ENCODE measurements around the gene PDE1C. TPM values are rescaled to one million over a fixed set of nuclear protein-coding genes. Genes with fewer than 3 reads are reported as not detected.

The PDE1C gene
- total and polyA plus RNA-seq, 2 of the 4 experiments (the other 2 are of a cell fraction): 14.2 to 61.5 TPM

- Histone ChIP-seq H3K4ac (ENCODE audit: low read depth, low read length) (no peak overlapping the region), H3K9me3 (ENCODE audit: control insufficient read depth, insufficient read depth, low read length) (no peaks in the 10 kb centered on the region), H3K36me3 (ENCODE audit: control insufficient read depth, insufficient read depth, low read length) (no peaks in the 10 kb centered on the region), H3K4me2 (ENCODE audit: low read depth, low read length) (no peak overlapping the region), H2AFZ (replicated peaks; ENCODE audit: low read length, poor library complexity) (no peak overlapping the region), H3K27me3 (ENCODE audit: control insufficient read depth, insufficient read depth, low read length) (no peaks in the 10 kb centered on the region), H4K5ac (ENCODE audit: low read depth, low read length) (no peak overlapping the region), H2AK9ac (replicated peaks; ENCODE audit: low read depth, low read length, poor library complexity) (no peak overlapping the region), H3K56ac (ENCODE audit: extremely low read depth, insufficient read depth, low read length) (no peak overlapping the region), H3K23ac (ENCODE audit: low read depth, low read length) (no peak overlapping the region), H3K9me1 (ENCODE audit: insufficient read depth, low read length) (peaks cover 6% of the 10 kb centered on the region; the same call in 1 of the 2 replicates), H4K20me1 (ENCODE audit: insufficient read depth, low read length) (no peaks in the 10 kb centered on the region), H2BK120ac (ENCODE audit: low read depth, low read length) (no peak overlapping the region), H2AK5ac (ENCODE audit: low read depth, low read length) (no peak overlapping the region), H3K14ac (replicated peaks; ENCODE audit: low read depth, low read length) (no peak overlapping the region), H4K91ac (ENCODE audit: insufficient read depth, low read depth, low read length) (no peak overlapping the region), H2BK5ac (ENCODE audit: low read depth, low read length, poor library complexity, severe bottlenecking) (no peak overlapping the region), H2BK20ac (ENCODE audit: low read depth, low read length) (no peak overlapping the region), H3K4me3 (ENCODE audit: insufficient read depth, low read depth, low read length) (no peak overlapping the region), H3K27ac (ENCODE audit: insufficient read depth, low read length) (no peak overlapping the region), H3K79me1 (ENCODE audit: low read depth in 1 of 2, low read length in 2 of 2) (peaks cover 23 to 27% of the 10 kb centered on the region in 2 experiments; a peak in 3 of 4 replicates), H2BK15ac (ENCODE audit: low read depth, low read length) (no peak overlapping the region), H3K18ac (ENCODE audit: low read depth, low read length) (no peak overlapping the region; the same call in 1 of the 2 replicates), H3K9ac (ENCODE audit: low read depth, low read length) (no peak overlapping the region), H3K4me1 (ENCODE audit: control insufficient read depth, insufficient read depth, low read length) (peaks cover 4% of the 10 kb centered on the region), H4K8ac (ENCODE audit: low read depth in 2 of 2, low read length in 2 of 2) (no peak overlapping the region)
- intact Hi-C loops (cut with micrococcal nuclease) (loop anchor here (10.0 kb wide), 1 partner anchor 440 kb away; no protein-coding TSS in a partner anchor), in situ Hi-C loops (cut with MboI; ENCODE audit: low sequenced_read_pairs) (no loop called here), dilution Hi-C loops (cut with HindIII; ENCODE audit: low sequenced_read_pairs, unreplicated experiment) (no loop called here)
- ChIA-PET POLR2A (ENCODE audit: unreplicated experiment) (no interaction called here), CTCF (no interaction called here)
- no peak for TF ChIP-seq NFE2L2 (IDR thresholded peaks at IDR 0.05; ENCODE audit: low read depth, low read length)
- no peak for TF ChIP-seq USF2 (IDR thresholded peaks at IDR 0.05; ENCODE audit: low read depth, low read length)
- TF ChIP-seq CHD1 (IDR thresholded peaks at IDR 0.05; ENCODE audit: low read depth, low read length): no peak
- TF ChIP-seq MAZ (IDR thresholded peaks at IDR 0.05; ENCODE audit: borderline replicate concordance, low read depth, low read length): no peak
- TF ChIP-seq RAD21 (IDR thresholded peaks at IDR 0.05; ENCODE audit: low read length): no peak
- no peak for TF ChIP-seq MAFK (IDR thresholded peaks at IDR 0.05; ENCODE audit: low read depth, low read length)
- TF ChIP-seq MXI1 (IDR thresholded peaks at IDR 0.05; ENCODE audit: borderline replicate concordance, low read depth, low read length): no peak
- no peak for TF ChIP-seq BHLHE40 (IDR thresholded peaks at IDR 0.05; ENCODE audit: low read depth, low read length)
- TF ChIP-seq SMC3 (IDR thresholded peaks at IDR 0.05; ENCODE audit: low read depth, low read length): no peak
- TF ChIP-seq CEBPB (IDR thresholded peaks at IDR 0.05; ENCODE audit: low read depth, low read length): no peak
- TF ChIP-seq CTCF (conservative IDR thresholded peaks at IDR 0.05; ENCODE audit: low read depth, low read length): no peak
- no peak for TF ChIP-seq FOS (IDR thresholded peaks at IDR 0.05; ENCODE audit: low read depth, low read length)
- no peak for TF ChIP-seq RFX5 (IDR thresholded peaks at IDR 0.05; ENCODE audit: low read depth, low read length)
- BruUV-seq (replicated peaks): no TSS peak
- ATAC-seq (ENCODE audit: low read depth) (no peak), DNase-seq (no peak)
- no CpG with 5 or more reads among the region's 3 CpGs for WGBS, 2 experiments (ENCODE audit: extremely low coverage in 2 of 2, insufficient read length in 1 of 2)
Observed at GRCh38 chr7:32044739-32045138, 25.5 kb downstream of the PDE1C start.

Data from IMR-90 (cell line).